HG03103 (cell line): ENCODE measurements around the gene POLDIP3.

ENCODE experiments used
- ATAC-seq: cut with Tn5 transposase; IDR thresholded peaks from one replicate; pipeline ENCODE4 v1.9.1; 2021; ENCODE audit warnings: low read depth; ENCODE audit not compliant: unreplicated experiment

Gene POLDIP3

DNA sequence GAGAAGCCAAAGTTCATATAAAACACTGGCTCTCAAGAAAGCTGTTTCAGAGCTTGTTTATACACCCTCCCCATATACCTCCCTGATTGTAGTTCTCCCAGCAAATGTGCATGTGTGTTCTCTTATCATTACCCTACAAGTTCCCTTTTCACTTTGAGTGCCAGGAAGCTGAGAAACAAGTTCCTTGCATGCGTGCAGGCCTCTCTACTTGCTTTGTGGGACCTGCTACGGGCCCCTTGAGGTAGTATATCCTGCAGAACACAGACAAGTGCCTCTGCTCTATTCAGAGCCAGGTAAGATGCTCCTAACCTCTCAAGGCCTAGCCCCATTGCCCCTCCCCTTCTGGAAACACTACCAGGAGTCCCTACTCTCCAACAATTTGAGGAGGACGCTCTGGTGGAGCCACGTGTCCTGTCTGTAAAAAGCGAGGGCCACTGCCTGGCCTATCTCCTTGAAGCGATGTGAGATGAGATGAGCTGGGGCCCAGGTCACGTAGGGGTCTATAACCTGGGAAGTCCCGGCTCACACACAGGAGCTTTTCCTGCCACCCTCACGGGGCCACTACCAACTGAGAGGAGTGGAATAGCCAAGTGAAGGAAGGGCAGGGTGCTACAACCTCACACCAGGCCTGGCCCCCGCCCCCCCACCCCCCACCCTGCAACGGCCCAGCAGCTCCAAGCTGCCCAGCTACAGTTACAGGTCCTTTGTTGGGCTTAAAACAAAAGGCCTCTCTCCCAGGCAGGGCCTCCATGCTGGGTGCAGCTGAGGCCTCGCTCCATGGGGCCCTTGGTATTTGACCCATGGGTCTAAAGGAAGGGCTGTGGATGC lies 28.3 kb upstream of the POLDIP3 start:
- ATAC-seq = no peak

GRCh38 chr22:42641801-42642413 lies 27.2 kb upstream of the POLDIP3 start:
- no peak for ATAC-seq

- no peak for ATAC-seq
Observed at GRCh38 chr22:42639541-42640241, 25.0 kb upstream of the POLDIP3 start.

DNA sequence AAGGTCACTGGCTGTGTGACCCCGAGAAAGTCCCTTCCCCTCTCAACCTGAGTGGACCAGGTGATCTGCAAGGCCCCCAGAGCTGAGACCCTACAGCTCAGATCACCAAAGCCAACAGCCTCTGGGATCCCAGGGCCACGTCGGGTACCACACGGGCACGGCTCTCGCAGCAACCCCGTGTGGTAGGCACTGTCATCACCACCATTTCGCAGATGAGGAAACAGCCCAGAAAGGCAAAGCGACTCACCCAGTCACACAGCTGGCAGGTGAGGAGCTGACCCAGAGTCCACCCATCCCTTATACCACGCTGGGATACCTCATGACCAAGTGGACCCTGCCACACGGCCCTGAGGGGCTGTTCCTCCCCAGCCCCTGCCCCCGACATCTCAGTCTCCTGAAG lies 22.9 kb upstream of the POLDIP3 start:
- no peak for ATAC-seq

- no peak for ATAC-seq
Observed at GRCh38 chr22:42636506-42636905, 21.8 kb upstream of the POLDIP3 start.

- no peak for ATAC-seq
Observed at GRCh38 chr22:42635531-42635930, 20.8 kb upstream of the POLDIP3 start.

DNA sequence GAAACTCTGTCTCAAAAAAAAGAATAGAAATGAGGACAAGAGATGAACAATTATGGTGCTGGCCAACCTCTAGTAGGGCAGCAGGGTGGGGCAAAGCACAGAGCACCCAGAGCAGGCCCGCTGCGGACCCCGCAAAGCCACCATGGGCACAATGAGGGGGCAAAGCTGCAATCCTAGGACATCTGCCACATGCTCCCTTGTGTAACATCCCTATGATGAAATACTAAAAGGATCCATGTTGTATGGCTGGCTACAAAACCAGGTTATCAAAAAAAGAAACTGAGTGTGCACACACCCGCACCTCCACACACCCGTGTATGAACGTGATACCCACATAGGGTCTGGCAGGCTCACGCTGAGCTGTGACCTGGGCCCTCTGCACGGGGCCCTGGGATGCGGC lies 18.3 kb upstream of the POLDIP3 start:
- ATAC-seq = no peak

DNA sequence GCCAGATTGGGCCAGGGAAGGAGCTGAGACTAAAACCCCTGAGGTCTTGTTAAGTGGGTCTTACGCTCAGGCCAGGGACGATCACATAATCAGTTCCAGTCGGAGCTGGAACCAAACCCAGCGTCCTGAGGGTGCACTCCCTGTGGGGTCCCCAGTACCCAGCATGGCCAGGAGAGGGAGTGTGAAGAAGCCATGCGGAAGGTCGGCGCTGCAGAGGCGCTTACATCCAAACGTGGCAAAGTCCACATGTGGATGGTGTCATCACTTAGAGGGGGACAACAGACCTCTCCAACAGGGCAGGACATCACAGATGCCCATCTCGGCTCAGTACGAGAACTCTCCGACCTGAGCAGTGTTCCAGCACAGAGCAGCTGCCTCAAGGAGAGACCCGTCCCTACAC lies 17.4 kb upstream of the POLDIP3 start:
- no peak for ATAC-seq

- ATAC-seq = no peak
Observed at GRCh38 chr22:42630901-42631602, 16.4 kb upstream of the POLDIP3 start.

DNA sequence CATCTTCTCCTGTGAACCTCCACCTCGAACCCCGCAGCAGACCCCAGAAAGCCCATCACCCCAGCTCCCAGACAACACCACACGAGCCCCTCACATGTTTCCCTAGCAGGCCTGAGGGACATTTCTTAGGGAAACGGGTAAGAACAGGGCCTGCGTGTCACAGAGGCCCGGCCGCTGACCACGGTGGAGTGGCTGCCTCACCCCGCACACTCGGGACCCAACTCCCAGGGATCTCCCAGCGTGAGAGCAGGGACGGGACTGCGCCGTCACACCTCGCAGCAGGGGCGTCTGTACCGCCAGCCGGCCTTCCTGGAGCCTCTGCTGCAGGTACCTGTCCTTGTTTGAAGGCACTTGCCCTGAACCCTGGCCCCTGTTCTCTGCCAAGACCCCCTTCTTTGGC lies 15.5 kb upstream of the POLDIP3 start:
- ATAC-seq = no peak

DNA sequence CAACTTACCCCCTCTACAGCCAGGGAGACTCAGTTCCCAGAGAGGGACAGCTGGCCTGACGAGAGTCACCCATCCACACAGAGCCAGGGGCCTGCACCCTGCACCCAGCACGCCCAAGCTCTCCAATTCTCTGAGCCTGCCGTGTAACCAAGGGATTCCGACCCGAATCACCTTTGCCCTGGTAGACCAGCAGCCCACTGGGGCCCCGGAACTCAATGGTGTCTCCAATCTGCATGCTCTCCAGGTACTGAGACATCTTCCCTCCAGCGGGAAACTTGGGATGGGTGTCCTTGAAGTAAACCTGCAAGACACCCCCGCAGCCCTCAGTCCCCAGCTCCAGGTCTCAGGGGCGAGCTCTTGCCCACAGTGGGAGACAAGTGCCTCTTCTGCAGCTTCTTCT lies 13.3 kb upstream of the POLDIP3 start:
- ATAC-seq = no peak

DNA sequence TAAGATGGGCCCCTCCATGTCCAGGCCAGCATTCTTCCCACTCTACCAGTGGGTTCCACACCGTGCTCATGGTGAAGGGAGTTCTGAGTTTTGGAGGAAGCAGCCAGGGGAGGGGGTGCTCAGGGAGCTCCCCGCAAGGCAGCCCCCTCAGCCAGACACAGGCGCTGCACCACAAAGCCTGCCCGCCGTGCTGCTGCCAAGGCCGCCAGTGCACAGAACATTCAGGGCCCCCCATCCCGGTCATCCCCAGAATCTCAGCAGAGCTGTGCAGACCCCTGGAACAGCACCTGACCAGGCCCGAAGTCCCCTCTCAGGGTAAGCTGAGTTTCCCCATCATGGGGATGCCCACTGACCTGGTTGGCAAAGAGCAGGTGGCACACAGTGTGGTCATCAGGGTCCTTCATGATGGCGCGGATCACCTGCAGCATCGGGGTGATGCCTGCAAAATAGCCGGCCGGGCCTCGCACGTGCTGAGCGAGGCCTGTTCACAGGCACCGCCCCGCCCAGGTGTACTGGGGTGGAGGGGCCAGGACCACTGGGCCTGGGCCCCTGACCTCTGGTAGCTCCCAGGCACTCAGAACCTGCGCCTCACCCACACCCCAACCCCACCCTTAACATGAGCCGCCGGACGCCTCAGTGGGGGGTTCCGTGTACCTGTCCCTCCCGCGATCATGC lies 12.4 kb upstream of the POLDIP3 start:
- ATAC-seq = no peak

- ATAC-seq = no peak
Observed at GRCh38 chr22:42626431-42626830, 11.7 kb upstream of the POLDIP3 start.

DNA sequence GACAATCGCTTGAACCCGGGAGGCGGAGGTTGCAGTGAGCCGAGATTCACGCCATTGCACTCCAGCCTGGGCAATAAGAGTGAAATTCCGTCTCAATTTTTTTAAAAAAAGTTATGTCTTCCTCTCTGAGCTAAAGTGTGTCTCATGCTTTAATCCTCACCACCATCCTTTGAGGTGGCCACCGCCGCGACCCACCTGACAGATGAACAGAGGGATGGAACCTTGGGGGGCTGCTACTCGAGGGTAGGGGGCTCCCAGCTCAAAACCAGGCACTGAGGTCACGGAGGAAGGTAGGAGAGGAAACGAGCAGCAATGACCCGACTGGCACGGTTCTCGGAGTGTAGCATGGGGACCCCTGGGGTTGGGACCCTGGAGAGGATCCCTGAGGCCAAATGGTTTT lies 10.7 kb upstream of the POLDIP3 start:
- ATAC-seq = no peak

GRCh38 chr22:42624551-42625106 lies 9.9 kb upstream of the POLDIP3 start:
- ATAC-seq = no peak

DNA sequence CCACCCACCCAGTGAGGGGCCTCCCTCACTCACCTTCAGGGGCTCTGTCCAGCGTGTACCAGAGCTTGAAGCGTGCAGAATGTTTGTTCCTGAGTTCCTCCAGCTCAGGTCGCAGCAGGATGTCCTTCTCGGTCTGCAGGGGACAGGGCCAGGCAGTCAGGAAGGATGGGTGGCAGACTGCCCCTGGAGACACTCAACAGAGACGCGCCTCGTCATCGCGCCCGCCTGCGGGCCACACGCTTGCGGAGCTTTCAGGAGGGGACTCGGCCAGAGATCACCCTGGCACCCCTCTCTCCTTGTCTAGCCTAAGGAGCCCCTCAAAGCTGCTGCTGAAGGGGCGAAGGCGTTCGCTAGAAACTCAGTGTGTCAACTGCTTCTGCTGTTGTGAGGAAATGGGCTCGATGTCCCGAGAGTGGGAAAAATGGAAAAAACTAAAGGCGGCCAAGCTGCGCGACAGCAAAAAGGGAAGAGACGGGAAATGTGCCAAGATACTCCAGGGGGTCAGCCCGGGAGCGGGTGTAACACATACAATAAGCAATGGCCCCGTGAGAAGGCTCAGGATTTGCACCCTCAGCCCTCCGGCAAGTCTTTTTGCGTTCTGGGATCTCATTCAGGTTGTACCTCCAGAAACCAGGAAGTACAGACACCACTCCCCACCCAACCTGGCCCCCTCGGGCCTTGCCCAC lies 9.2 kb upstream of the POLDIP3 start:
- ATAC-seq = no peak

- no peak for ATAC-seq
Observed at GRCh38 chr22:42623301-42623751, 8.6 kb upstream of the POLDIP3 start.

- no peak for ATAC-seq
Observed at GRCh38 chr22:42622061-42622710, 7.5 kb upstream of the POLDIP3 start.

- ATAC-seq = no peak
Observed at GRCh38 chr22:42621505-42622002, 6.9 kb upstream of the POLDIP3 start.
